ENCODE results near the gene F10.

The F10 gene

GRCh38 chr13:113153810-113154748 is 31.5 kb downstream of the F10 start:
- TF ChIP-seq CTCF (conservative IDR thresholded peaks at IDR 0.05): no peak
- H3K27ac ChIP-seq: peak overlapping the region; percentile 69

DNA sequence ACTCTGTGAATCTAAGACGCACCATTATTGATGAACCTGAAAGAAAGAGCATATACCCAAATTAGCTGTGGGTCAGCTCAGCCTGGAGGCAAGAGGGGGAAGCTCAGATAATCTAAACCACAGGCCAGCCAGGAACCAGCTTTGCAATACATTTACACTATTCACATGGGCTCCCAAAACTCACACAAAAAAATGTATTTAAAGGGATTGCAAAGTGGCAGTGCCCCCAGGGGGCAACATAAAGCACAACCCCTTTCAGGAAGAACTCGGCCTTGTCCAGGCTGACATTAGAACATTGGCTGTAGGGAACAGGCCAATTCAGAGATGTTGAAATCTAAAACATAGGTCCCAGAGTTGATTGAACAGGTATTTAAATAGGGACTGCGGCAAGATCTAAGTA is 32.6 kb downstream of the F10 start:
- TF ChIP-seq CTCF (conservative IDR thresholded peaks at IDR 0.05): no peak
- H3K27ac ChIP-seq: no peak overlapping the region

DNA sequence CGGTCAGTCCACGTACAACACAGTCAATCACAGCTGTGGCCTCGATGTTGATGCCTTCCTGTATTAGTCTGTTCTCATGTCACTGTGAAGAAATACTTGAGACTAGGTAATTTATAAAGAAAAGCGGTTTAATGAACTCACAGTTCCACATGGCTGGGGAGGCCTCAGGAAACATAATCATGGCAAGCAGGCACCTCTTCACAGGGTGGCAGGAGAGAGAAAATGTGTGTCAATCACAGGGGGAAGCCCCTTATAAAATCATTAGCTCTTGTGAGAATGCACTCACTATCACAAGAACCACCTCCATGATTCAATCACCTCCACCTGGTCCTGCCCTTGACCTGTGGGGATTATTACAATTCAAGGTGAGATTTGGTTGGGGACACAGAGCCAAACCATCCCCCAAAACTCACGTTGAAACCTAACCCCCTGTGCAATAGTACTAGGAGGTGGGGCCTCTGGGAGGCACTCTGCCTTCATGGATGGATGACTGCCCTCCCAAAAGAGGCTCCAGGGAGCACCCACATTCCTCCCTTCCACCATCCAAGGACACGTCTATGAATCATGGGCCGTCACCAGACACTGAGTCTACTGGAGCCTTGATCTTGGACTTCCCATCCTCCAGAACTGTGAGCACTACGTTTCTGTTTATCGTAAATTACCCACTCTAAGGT is 33.5 kb downstream of the F10 start:
- TF ChIP-seq CTCF (conservative IDR thresholded peaks at IDR 0.05): no peak
- no peak overlapping the region for H3K27ac ChIP-seq

GRCh38 chr13:113157206-113157928 is 34.8 kb downstream of the F10 start:
- TF ChIP-seq CTCF (conservative IDR thresholded peaks at IDR 0.05): no peak
- no peak overlapping the region for H3K27ac ChIP-seq

DNA sequence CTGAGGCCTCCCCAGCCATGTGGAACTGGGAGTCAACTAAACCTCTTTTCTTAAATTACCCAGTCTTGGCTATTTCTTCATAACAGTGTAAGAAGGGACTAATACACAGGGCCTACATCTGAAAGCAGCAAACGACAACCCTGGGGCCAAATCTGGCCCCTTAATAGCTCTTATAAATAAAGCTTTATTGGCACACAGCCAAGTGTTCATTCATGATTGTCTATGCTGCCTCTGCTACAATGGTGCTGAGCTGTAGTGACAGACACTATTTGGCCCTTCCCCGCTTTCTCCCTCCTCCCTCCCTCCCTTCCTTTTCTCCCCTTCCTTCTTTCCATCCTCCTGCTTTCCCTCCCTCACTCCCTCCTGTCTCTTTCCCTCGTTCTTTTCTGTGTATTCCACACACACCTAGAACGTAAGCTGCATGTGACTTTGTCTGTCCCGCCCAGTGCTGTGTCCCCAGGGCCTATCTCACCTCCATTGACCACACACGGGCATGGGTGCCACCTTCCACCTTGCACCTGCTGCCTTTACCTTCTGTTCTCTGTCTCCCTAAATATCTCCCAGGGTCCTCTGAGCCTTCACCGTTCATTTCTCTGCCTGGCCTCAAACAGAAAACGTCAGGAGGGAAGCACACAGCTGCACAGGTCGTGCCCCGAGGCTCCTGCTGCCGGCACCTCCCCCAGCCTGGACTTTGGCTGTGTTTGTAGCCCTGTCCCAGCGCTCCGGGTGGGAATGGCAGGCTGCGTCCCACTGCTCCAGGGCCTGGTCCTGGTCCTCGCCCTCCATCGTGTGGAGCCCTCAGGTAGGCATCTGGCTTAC is 35.5 kb downstream of the F10 start, which contains the start of gene PROZ:
Gene PROZ (plus strand): TSS at position 720 of the 819 bp plus-strand sequence. CDS start 13 bp downstream, at position 733.
- no peak within 1 kb of the TSS for H3K27ac ChIP-seq
- no peak for TF ChIP-seq CTCF (conservative IDR thresholded peaks at IDR 0.05)

DNA sequence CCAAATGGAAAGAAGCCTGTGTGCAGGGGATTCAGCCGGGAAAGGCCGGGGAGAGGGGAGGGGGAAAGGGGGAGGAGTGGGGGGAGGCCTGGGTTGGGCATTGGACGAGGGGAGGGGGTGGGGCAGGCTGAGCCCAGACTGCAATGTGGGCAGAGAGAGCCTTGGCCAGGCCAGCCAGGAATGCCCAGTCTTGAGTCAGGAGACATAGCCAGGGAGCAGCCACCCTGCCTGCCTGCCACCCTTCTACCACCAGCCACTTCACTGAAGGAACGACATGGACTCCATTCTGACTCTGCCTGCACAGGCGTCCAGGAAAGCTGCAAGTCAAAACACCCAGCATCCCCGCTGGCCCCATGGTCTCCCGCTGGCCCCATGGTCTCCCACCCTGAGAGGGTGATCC is 36.3 kb downstream of the F10 start:
- H3K27ac ChIP-seq: no peak overlapping the region
- TF ChIP-seq CTCF (conservative IDR thresholded peaks at IDR 0.05): no peak

All from VCaP (cell line).